GM18519 (cell line): ENCODE measurements around the gene WNT8B.
A peak's percentile ranks its signal among the peaks of the same experiment; 100 is the strongest.

Source experiments
- ATAC-seq: cut with Tn5 transposase; IDR thresholded peaks from one replicate; pipeline ENCODE4 v1.9.1; 2021; ENCODE audit warnings: mild to moderate bottlenecking, moderate library complexity; ENCODE audit not compliant: unreplicated experiment, low FRiP score

WNT8B gene

GRCh38 chr10:100462709-100463108 is at the start of gene WNT8B:
TSS of gene WNT8B (plus strand) at chr10:100463009. CDS start at chr10:100463169, 160 bp downstream.
- ATAC-seq = no peak

- ATAC-seq = no peak
Measured at GRCh38 chr10:100413173-100413572, 49.6 kb upstream of the WNT8B start.

- ATAC-seq = no peak
Measured at GRCh38 chr10:100419911-100420449, 42.8 kb upstream of the WNT8B start.

- no peak for ATAC-seq
Measured at GRCh38 chr10:100427374-100427773, 35.4 kb upstream of the WNT8B start.

- ATAC-seq = peak; percentile 67
Measured at GRCh38 chr10:100433253-100434240, 29.3 kb upstream of the WNT8B start.

- ATAC-seq = no peak
Measured at GRCh38 chr10:100436255-100436654, 26.6 kb upstream of the WNT8B start.

- ATAC-seq = no peak
Measured at GRCh38 chr10:100438674-100439315, 24.0 kb upstream of the WNT8B start.

GRCh38 chr10:100442548-100442947 is 20.3 kb upstream of the WNT8B start:
- ATAC-seq = no peak

- no peak for ATAC-seq
Measured at GRCh38 chr10:100446130-100446761, 16.6 kb upstream of the WNT8B start.

GRCh38 chr10:100447663-100448062 is 15.1 kb upstream of the WNT8B start:
- no peak for ATAC-seq

GRCh38 chr10:100448951-100449350 is 13.9 kb upstream of the WNT8B start:
- no peak for ATAC-seq

GRCh38 chr10:100468322-100468721 is 5.5 kb downstream of the WNT8B start:
- ATAC-seq = no peak

- no peak for ATAC-seq
Measured at GRCh38 chr10:100468978-100469377, 6.2 kb downstream of the WNT8B start.

GRCh38 chr10:100469756-100470155 is 6.9 kb downstream of the WNT8B start:
- no peak for ATAC-seq

GRCh38 chr10:100470367-100470766 is 7.6 kb downstream of the WNT8B start:
- ATAC-seq = no peak

- ATAC-seq = no peak
Measured at GRCh38 chr10:100477970-100478369, 15.2 kb downstream of the WNT8B start.

- no peak for ATAC-seq
Measured at GRCh38 chr10:100479037-100479436, 16.2 kb downstream of the WNT8B start.

GRCh38 chr10:100480002-100480401 is 17.2 kb downstream of the WNT8B start:
- no peak for ATAC-seq

- peak; percentile 90 for ATAC-seq
Measured at GRCh38 chr10:100481462-100482081, 18.8 kb downstream of the WNT8B start.

GRCh38 chr10:100482181-100482833 is 19.5 kb downstream of the WNT8B start:
- ATAC-seq = no peak
